Measurements from ENCODE around the gene MT2A.

MT2A gene

DNA sequence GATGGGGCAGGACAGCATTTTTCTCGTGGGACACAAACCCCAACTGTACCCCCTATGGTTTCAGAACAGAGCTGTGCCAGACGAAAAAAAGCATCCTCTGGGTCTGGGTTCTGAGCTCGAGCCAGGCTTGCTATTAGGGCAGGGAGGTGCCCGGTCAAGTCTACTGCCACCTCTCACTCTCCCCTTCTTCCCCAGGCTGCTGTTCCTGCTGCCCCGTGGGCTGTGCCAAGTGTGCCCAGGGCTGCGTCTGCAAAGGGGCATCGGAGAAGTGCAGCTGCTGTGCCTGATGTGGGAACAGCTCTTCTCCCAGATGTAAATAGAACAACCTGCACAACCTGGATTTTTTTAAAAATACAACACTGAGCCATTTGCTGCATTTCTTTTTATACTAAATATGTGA is 18.3 kb downstream of the MT2A start:
- no peaks in the 10 kb centered on the region for H3K27me3 ChIP-seq (ENCODE audit: low read length)
- H4K20me1 ChIP-seq (ENCODE audit: low read depth, low read length), result no peaks in the 10 kb centered on the region
- H3F3A ChIP-seq (ENCODE audit: insufficient read depth), result no peaks in the 10 kb centered on the region

DNA sequence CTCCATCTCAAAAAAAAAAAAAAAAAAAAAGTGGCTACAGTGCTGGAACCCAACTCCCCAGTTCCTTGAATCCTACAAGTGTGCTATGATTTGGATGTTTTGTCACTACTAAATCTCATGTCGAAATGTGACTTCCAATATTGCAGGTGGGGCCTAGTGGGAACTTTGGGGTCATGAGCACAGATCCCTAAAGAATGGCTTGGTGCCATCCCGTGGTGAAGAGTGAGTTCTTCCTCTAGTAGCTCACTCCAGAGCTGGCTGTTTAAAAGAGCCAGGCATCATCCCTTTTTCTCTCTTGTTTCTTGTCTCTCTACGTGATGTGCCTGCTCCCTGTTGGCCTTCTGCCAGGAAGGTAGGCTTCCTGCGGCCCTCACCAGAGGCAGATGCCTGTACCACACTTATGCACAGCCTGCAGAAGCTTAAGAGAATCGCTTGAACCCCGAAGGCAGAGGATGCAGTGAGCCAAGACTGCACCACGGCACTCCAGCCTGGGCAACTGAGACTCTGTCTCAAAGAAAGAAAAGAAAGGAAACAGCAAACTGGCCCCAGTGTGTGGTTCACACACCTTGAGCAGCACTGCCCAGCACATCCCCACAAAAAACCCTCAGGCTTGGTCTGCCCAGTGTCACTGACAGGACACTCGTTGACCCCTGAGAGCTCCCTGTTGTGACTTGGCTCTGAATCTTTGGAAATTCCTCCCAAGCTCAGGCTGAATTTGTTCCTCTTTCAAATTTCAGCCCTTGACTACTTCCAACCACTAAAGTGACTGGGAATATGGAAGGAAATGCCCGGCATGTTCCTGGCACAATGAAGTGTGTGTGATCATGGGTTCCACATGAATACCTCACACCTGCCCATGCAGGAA is 20.3 kb downstream of the MT2A start:
- Histone ChIP-seq H3K27ac (ENCODE audit: low read depth, low read length) (no peak overlapping the region), H4K20me1 (ENCODE audit: low read depth, low read length) (no peaks in the 10 kb centered on the region), H2AFZ (ENCODE audit: low read depth, low read length, severe bottlenecking) (no peak overlapping the region), H3K36me3 (ENCODE audit: low read length) (no peaks in the 10 kb centered on the region), H3K4me2 (ENCODE audit: low read depth, low read length, poor library complexity, severe bottlenecking) (no peak overlapping the region), H3K4me3 (ENCODE audit: insufficient read depth, low read length, poor library complexity, severe bottlenecking) (no peak overlapping the region), H3K9me2 (replicated peaks; ENCODE audit: insufficient read depth, low read length) (no peaks in the 10 kb centered on the region), H3K27me3 (ENCODE audit: low read length) (no peaks in the 10 kb centered on the region), H3K9ac (ENCODE audit: low read length) (no peak overlapping the region), H3F3A (ENCODE audit: insufficient read depth) (no peaks in the 10 kb centered on the region), H3K79me2 (ENCODE audit: insufficient read depth, low read length) (no peaks in the 10 kb centered on the region), H3K9me3 (ENCODE audit: insufficient read depth, low read length) (no peaks in the 10 kb centered on the region)
- no peak for TF ChIP-seq EZH2phosphoT487 (conservative IDR thresholded peaks at IDR 0.05; ENCODE audit: low read length)
- TF ChIP-seq, protein P1, sequence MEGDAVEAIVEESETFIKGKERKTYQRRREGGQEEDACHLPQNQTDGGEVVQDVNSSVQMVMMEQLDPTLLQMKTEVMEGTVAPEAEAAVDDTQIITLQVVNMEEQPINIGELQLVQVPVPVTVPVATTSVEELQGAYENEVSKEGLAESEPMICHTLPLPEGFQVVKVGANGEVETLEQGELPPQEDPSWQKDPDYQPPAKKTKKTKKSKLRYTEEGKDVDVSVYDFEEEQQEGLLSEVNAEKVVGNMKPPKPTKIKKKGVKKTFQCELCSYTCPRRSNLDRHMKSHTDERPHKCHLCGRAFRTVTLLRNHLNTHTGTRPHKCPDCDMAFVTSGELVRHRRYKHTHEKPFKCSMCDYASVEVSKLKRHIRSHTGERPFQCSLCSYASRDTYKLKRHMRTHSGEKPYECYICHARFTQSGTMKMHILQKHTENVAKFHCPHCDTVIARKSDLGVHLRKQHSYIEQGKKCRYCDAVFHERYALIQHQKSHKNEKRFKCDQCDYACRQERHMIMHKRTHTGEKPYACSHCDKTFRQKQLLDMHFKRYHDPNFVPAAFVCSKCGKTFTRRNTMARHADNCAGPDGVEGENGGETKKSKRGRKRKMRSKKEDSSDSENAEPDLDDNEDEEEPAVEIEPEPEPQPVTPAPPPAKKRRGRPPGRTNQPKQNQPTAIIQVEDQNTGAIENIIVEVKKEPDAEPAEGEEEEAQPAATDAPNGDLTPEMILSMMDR (IDR thresholded peaks at IDR 0.05; ENCODE audit: insufficient read depth, low read length, poor library complexity, severe bottlenecking), result no peak

More for the DNA sequence above, 18.3 kb downstream of the MT2A start:
- H2AFZ ChIP-seq (ENCODE audit: low read depth, low read length, severe bottlenecking), result no peak overlapping the region
- H3K9ac ChIP-seq (ENCODE audit: low read length), result no peak overlapping the region
- no peaks in the 10 kb centered on the region for H3K9me2 ChIP-seq (replicated peaks; ENCODE audit: insufficient read depth, low read length)
- H3K79me2 ChIP-seq (ENCODE audit: insufficient read depth, low read length), result no peaks in the 10 kb centered on the region
- no peaks in the 10 kb centered on the region for H3K36me3 ChIP-seq (ENCODE audit: low read length)
- no peak overlapping the region for H3K4me3 ChIP-seq (ENCODE audit: insufficient read depth, low read length, poor library complexity, severe bottlenecking)
- no peak overlapping the region for H3K4me2 ChIP-seq (ENCODE audit: low read depth, low read length, poor library complexity, severe bottlenecking)
- H3K9me3 ChIP-seq (ENCODE audit: insufficient read depth, low read length), result no peaks in the 10 kb centered on the region
- H3K27ac ChIP-seq (ENCODE audit: low read depth, low read length), result no peak overlapping the region
- TF ChIP-seq, protein P1 (IDR thresholded peaks at IDR 0.05; ENCODE audit: insufficient read depth, low read length, poor library complexity, severe bottlenecking), result no peak
- TF ChIP-seq EZH2phosphoT487 (conservative IDR thresholded peaks at IDR 0.05; ENCODE audit: low read length), result no peak

DNA sequence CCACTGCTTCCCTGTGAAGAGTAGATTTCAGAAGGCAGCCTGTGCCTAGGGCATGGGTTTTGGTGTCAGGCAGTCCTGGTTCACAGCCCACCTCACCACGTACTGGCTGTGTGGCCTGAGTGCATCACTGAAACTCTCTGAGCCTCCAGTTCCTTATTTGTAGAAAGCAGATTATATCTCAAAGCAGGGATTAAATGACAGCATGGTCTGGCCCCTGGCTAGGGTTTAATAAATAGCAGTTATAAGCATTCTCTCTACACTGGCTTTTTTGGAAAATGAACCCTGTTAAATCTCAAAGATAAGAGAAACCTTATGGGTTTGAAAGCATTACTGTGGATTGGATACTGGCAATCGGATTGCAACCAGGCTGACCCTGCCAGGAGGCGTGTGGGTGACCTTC is 21.1 kb downstream of the MT2A start:
- no peaks in the 10 kb centered on the region for H3K9me3 ChIP-seq (ENCODE audit: insufficient read depth, low read length)
- H3K9me2 ChIP-seq (replicated peaks; ENCODE audit: insufficient read depth, low read length), result no peaks in the 10 kb centered on the region
- H3K4me3 ChIP-seq (ENCODE audit: insufficient read depth, low read length, poor library complexity, severe bottlenecking), result no peak overlapping the region
- no peak for TF ChIP-seq EZH2phosphoT487 (conservative IDR thresholded peaks at IDR 0.05; ENCODE audit: low read length)
- TF ChIP-seq, protein P1 (IDR thresholded peaks at IDR 0.05; ENCODE audit: insufficient read depth, low read length, poor library complexity, severe bottlenecking), result no peak
- no peaks in the 10 kb centered on the region for H3F3A ChIP-seq (ENCODE audit: insufficient read depth)
- H3K27me3 ChIP-seq (ENCODE audit: low read length), result no peaks in the 10 kb centered on the region
- no peaks in the 10 kb centered on the region for H3K79me2 ChIP-seq (ENCODE audit: insufficient read depth, low read length)
- no peaks in the 10 kb centered on the region for H4K20me1 ChIP-seq (ENCODE audit: low read depth, low read length)
- no peaks in the 10 kb centered on the region for H3K36me3 ChIP-seq (ENCODE audit: low read length)
- no peak overlapping the region for H2AFZ ChIP-seq (ENCODE audit: low read depth, low read length, severe bottlenecking)
- H3K9ac ChIP-seq (ENCODE audit: low read length), result no peak overlapping the region
- no peak overlapping the region for H3K4me2 ChIP-seq (ENCODE audit: low read depth, low read length, poor library complexity, severe bottlenecking)
- H3K27ac ChIP-seq (ENCODE audit: low read depth, low read length), result no peak overlapping the region

All from SU-DHL-6 (cell line).